ENCODE measurements around the gene NT5E.

DNA sequence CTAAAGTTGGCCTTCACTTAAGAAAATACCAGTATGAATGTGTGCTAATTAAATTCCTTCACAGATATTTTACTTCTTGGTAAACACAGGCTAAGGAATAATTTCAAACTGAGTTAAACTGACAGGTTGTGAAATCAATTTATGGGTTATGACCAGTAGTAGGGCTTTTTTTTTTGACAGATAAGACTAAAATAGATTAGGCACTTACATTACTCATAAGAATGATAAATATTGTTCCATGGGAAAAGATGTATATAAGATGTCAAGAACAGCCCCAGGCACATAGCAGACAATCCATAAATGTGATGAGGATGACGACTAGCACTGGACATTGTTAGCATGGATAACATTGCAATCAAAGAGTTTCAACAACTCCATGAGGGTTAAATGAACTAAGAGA is 22.9 kb downstream of the NT5E start:
- TF ChIP-seq, protein P1, sequence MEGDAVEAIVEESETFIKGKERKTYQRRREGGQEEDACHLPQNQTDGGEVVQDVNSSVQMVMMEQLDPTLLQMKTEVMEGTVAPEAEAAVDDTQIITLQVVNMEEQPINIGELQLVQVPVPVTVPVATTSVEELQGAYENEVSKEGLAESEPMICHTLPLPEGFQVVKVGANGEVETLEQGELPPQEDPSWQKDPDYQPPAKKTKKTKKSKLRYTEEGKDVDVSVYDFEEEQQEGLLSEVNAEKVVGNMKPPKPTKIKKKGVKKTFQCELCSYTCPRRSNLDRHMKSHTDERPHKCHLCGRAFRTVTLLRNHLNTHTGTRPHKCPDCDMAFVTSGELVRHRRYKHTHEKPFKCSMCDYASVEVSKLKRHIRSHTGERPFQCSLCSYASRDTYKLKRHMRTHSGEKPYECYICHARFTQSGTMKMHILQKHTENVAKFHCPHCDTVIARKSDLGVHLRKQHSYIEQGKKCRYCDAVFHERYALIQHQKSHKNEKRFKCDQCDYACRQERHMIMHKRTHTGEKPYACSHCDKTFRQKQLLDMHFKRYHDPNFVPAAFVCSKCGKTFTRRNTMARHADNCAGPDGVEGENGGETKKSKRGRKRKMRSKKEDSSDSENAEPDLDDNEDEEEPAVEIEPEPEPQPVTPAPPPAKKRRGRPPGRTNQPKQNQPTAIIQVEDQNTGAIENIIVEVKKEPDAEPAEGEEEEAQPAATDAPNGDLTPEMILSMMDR (IDR thresholded peaks at IDR 0.05; ENCODE audit: low read depth, low read length, missing input control), result no peak
- TF ChIP-seq GABPA (IDR thresholded peaks at IDR 0.05 in 1 of 2, conservative IDR thresholded peaks at IDR 0.05 in 1 of 2) (no peak), RAD21 (IDR thresholded peaks at IDR 0.05) (no peak), TAF1 (conservative IDR thresholded peaks at IDR 0.05) (no peak), HNF4A (conservative IDR thresholded peaks at IDR 0.05) (no peak), YY1 (IDR thresholded peaks at IDR 0.05) (no peak), RXRA (IDR thresholded peaks at IDR 0.05) (no peak), NR2F2 (IDR thresholded peaks at IDR 0.05) (no peak)
- TF ChIP-seq, protein P2, sequence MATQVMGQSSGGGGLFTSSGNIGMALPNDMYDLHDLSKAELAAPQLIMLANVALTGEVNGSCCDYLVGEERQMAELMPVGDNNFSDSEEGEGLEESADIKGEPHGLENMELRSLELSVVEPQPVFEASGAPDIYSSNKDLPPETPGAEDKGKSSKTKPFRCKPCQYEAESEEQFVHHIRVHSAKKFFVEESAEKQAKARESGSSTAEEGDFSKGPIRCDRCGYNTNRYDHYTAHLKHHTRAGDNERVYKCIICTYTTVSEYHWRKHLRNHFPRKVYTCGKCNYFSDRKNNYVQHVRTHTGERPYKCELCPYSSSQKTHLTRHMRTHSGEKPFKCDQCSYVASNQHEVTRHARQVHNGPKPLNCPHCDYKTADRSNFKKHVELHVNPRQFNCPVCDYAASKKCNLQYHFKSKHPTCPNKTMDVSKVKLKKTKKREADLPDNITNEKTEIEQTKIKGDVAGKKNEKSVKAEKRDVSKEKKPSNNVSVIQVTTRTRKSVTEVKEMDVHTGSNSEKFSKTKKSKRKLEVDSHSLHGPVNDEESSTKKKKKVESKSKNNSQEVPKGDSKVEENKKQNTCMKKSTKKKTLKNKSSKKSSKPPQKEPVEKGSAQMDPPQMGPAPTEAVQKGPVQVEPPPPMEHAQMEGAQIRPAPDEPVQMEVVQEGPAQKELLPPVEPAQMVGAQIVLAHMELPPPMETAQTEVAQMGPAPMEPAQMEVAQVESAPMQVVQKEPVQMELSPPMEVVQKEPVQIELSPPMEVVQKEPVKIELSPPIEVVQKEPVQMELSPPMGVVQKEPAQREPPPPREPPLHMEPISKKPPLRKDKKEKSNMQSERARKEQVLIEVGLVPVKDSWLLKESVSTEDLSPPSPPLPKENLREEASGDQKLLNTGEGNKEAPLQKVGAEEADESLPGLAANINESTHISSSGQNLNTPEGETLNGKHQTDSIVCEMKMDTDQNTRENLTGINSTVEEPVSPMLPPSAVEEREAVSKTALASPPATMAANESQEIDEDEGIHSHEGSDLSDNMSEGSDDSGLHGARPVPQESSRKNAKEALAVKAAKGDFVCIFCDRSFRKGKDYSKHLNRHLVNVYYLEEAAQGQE (IDR thresholded peaks at IDR 0.05), result no peak
- TF ChIP-seq, protein P3, sequence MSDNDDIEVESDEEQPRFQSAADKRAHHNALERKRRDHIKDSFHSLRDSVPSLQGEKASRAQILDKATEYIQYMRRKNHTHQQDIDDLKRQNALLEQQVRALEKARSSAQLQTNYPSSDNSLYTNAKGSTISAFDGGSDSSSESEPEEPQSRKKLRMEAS (IDR thresholded peaks at IDR 0.05), result no peak
